ENCODE results near the gene NT5C2.

NT5C2 gene

GRCh38 chr10:103083266-103083976 lies 109.7 kb downstream of the NT5C2 start:
- Mint-ChIP-seq H3K9me3 (no peaks in the 10 kb centered on the region), H3K27ac (no peak overlapping the region), H3K4me1 (ENCODE audit: low read depth) (no peaks in the 10 kb centered on the region), H3K27me3 (ENCODE audit: low read depth) (no peaks in the 10 kb centered on the region), H3K36me3 (ENCODE audit: low read depth) (peaks cover 15% of the 10 kb centered on the region), H3K4me3 (no peak overlapping the region)

GRCh38 chr10:103082683-103083082 lies 110.4 kb downstream of the NT5C2 start:
- Mint-ChIP-seq H3K4me1 (ENCODE audit: low read depth) (no peaks in the 10 kb centered on the region), H3K36me3 (ENCODE audit: low read depth) (peaks cover 10% of the 10 kb centered on the region), H3K4me3 (no peak overlapping the region), H3K9me3 (no peaks in the 10 kb centered on the region), H3K27me3 (ENCODE audit: low read depth) (no peaks in the 10 kb centered on the region), H3K27ac (no peak overlapping the region)

GRCh38 chr10:103080891-103081581 lies 112.0 kb downstream of the NT5C2 start:
- Mint-ChIP-seq H3K36me3 (ENCODE audit: low read depth) (peaks cover 12% of the 10 kb centered on the region), H3K4me1 (ENCODE audit: low read depth) (no peaks in the 10 kb centered on the region), H3K9me3 (no peaks in the 10 kb centered on the region), H3K27me3 (ENCODE audit: low read depth) (no peaks in the 10 kb centered on the region), H3K27ac (no peak overlapping the region), H3K4me3 (no peak overlapping the region)

GRCh38 chr10:103079946-103080345 lies 113.1 kb downstream of the NT5C2 start:
- Mint-ChIP-seq H3K9me3 (no peaks in the 10 kb centered on the region), H3K36me3 (ENCODE audit: low read depth) (peaks cover 5% of the 10 kb centered on the region), H3K27me3 (ENCODE audit: low read depth) (no peaks in the 10 kb centered on the region), H3K4me1 (ENCODE audit: low read depth) (no peaks in the 10 kb centered on the region), H3K27ac (no peak overlapping the region), H3K4me3 (no peak overlapping the region)

GRCh38 chr10:103079100-103079499 lies 114.0 kb downstream of the NT5C2 start:
- Mint-ChIP-seq H3K4me1 (ENCODE audit: low read depth) (no peaks in the 10 kb centered on the region), H3K9me3 (no peaks in the 10 kb centered on the region), H3K4me3 (no peak overlapping the region), H3K27me3 (ENCODE audit: low read depth) (no peaks in the 10 kb centered on the region), H3K36me3 (ENCODE audit: low read depth) (peaks cover 5% of the 10 kb centered on the region), H3K27ac (no peak overlapping the region)

GRCh38 chr10:103078676-103079075 lies 114.4 kb downstream of the NT5C2 start:
- Mint-ChIP-seq H3K9me3 (no peaks in the 10 kb centered on the region), H3K4me1 (ENCODE audit: low read depth) (no peaks in the 10 kb centered on the region), H3K4me3 (no peak overlapping the region), H3K27ac (no peak overlapping the region), H3K27me3 (ENCODE audit: low read depth) (no peaks in the 10 kb centered on the region), H3K36me3 (ENCODE audit: low read depth) (peaks cover 5% of the 10 kb centered on the region)

GRCh38 chr10:103078309-103078615 lies 114.8 kb downstream of the NT5C2 start:
- Mint-ChIP-seq H3K27ac (no peak overlapping the region), H3K36me3 (ENCODE audit: low read depth) (peaks cover 5% of the 10 kb centered on the region), H3K4me3 (no peak overlapping the region), H3K9me3 (no peaks in the 10 kb centered on the region), H3K4me1 (ENCODE audit: low read depth) (no peaks in the 10 kb centered on the region), H3K27me3 (ENCODE audit: low read depth) (no peaks in the 10 kb centered on the region)

GRCh38 chr10:103077491-103078308 lies 115.4 kb downstream of the NT5C2 start:
- H3K27me3 Mint-ChIP-seq (ENCODE audit: low read depth), result no peaks in the 10 kb centered on the region
- H3K9me3 Mint-ChIP-seq, result no peaks in the 10 kb centered on the region
- H3K4me3 Mint-ChIP-seq, result no peak overlapping the region
- H3K27ac Mint-ChIP-seq, result no peak overlapping the region
- H3K4me1 Mint-ChIP-seq (ENCODE audit: low read depth), result no peaks in the 10 kb centered on the region
- peaks cover 3% of the 10 kb centered on the region for H3K36me3 Mint-ChIP-seq (ENCODE audit: low read depth)

- Mint-ChIP-seq H3K4me1 (ENCODE audit: low read depth) (no peaks in the 10 kb centered on the region), H3K27me3 (ENCODE audit: low read depth) (no peaks in the 10 kb centered on the region), H3K4me3 (no peak overlapping the region), H3K27ac (no peak overlapping the region), H3K36me3 (ENCODE audit: low read depth) (peaks cover 3% of the 10 kb centered on the region), H3K9me3 (no peaks in the 10 kb centered on the region)
Observed at GRCh38 chr10:103077020-103077419, 116.1 kb downstream of the NT5C2 start.

GRCh38 chr10:103072891-103073290 lies 120.2 kb downstream of the NT5C2 start:
- Mint-ChIP-seq H3K9me3 (no peaks in the 10 kb centered on the region), H3K27me3 (ENCODE audit: low read depth) (no peaks in the 10 kb centered on the region), H3K27ac (no peak overlapping the region), H3K36me3 (ENCODE audit: low read depth) (peaks cover 4% of the 10 kb centered on the region), H3K4me3 (no peak overlapping the region), H3K4me1 (ENCODE audit: low read depth) (peaks cover 26% of the 10 kb centered on the region)

- Mint-ChIP-seq H3K27me3 (ENCODE audit: low read depth) (no peaks in the 10 kb centered on the region), H3K9me3 (no peaks in the 10 kb centered on the region), H3K4me3 (no peak overlapping the region), H3K36me3 (ENCODE audit: low read depth) (peaks cover 4% of the 10 kb centered on the region), H3K27ac (no peak overlapping the region), H3K4me1 (ENCODE audit: low read depth) (peaks cover 26% of the 10 kb centered on the region)
Observed at GRCh38 chr10:103072276-103072675, 120.8 kb downstream of the NT5C2 start.

- H3K27me3 Mint-ChIP-seq (ENCODE audit: low read depth), result no peaks in the 10 kb centered on the region
- H3K36me3 Mint-ChIP-seq (ENCODE audit: low read depth), result peaks cover 1% of the 10 kb centered on the region
- no peaks in the 10 kb centered on the region for H3K9me3 Mint-ChIP-seq
- H3K4me1 Mint-ChIP-seq (ENCODE audit: low read depth), result peaks cover 26% of the 10 kb centered on the region
- peak overlapping the region; percentile 68 for H3K27ac Mint-ChIP-seq
- peak overlapping the region; percentile 51 for H3K4me3 Mint-ChIP-seq
Observed at GRCh38 chr10:103069453-103070331, 123.4 kb downstream of the NT5C2 start.

- no peak overlapping the region for H3K27ac Mint-ChIP-seq
- H3K4me1 Mint-ChIP-seq (ENCODE audit: low read depth), result peaks cover 26% of the 10 kb centered on the region
- H3K4me3 Mint-ChIP-seq, result no peak overlapping the region
- no peaks in the 10 kb centered on the region for H3K27me3 Mint-ChIP-seq (ENCODE audit: low read depth)
- H3K9me3 Mint-ChIP-seq, result no peaks in the 10 kb centered on the region
- H3K36me3 Mint-ChIP-seq (ENCODE audit: low read depth), result peaks cover 1% of the 10 kb centered on the region
Observed at GRCh38 chr10:103067956-103068355, 125.1 kb downstream of the NT5C2 start.

GRCh38 chr10:103067484-103067883 lies 125.6 kb downstream of the NT5C2 start:
- Mint-ChIP-seq H3K4me3 (no peak overlapping the region), H3K27me3 (ENCODE audit: low read depth) (no peaks in the 10 kb centered on the region), H3K4me1 (ENCODE audit: low read depth) (peaks cover 26% of the 10 kb centered on the region), H3K27ac (no peak overlapping the region), H3K36me3 (ENCODE audit: low read depth) (peaks cover 1% of the 10 kb centered on the region), H3K9me3 (no peaks in the 10 kb centered on the region)
